GM19467 (cell line): ENCODE measurements around the gene KLHL25.
A peak's percentile ranks its signal among the peaks of the same experiment; 100 is the strongest.
"Not testable (repeated sequence)": the region's sequence is repeated elsewhere in the genome, so short reads cannot be mapped to it uniquely, and the experiment has no call there.

Source experiments
- ATAC-seq: cut with Tn5 transposase; IDR thresholded peaks from one replicate; pipeline ENCODE4 v1.9.1; 2021; ENCODE audit warnings: mild to moderate bottlenecking, moderate library complexity; ENCODE audit not compliant: unreplicated experiment

Gene KLHL25

GRCh38 chr15:85805420-85805819, 10.7 kb upstream of the KLHL25 start:
- ATAC-seq: no peak

- ATAC-seq: no peak
Observed at GRCh38 chr15:85804481-85805170, 9.9 kb upstream of the KLHL25 start.

- not testable (repeated sequence) for ATAC-seq
Observed at GRCh38 chr15:85802617-85803016, 7.9 kb upstream of the KLHL25 start.

GRCh38 chr15:85800478-85801123, 5.9 kb upstream of the KLHL25 start:
- no peak for ATAC-seq

GRCh38 chr15:85796371-85796770, 1.6 kb upstream of the KLHL25 start:
- not testable (repeated sequence) for ATAC-seq

GRCh38 chr15:85795337-85796305, 896 bp upstream of the KLHL25 start:
- ATAC-seq: no peak

- peak; percentile 33 for ATAC-seq
Observed at GRCh38 chr15:85793641-85794597, 806 bp downstream of the KLHL25 start.

GRCh38 chr15:85792912-85793590, 1.7 kb downstream of the KLHL25 start:
- no peak for ATAC-seq

GRCh38 chr15:85792102-85792731, 2.5 kb downstream of the KLHL25 start:
- ATAC-seq: no peak

GRCh38 chr15:85789496-85789875, 5.2 kb downstream of the KLHL25 start:
- ATAC-seq: no peak

GRCh38 chr15:85788771-85789495, 5.8 kb downstream of the KLHL25 start:
- no peak for ATAC-seq

GRCh38 chr15:85786781-85787114, 8.0 kb downstream of the KLHL25 start:
- ATAC-seq: no peak

GRCh38 chr15:85785887-85786780, 8.6 kb downstream of the KLHL25 start:
- ATAC-seq: no peak

- ATAC-seq: no peak
Observed at GRCh38 chr15:85782064-85782463, 12.7 kb downstream of the KLHL25 start.

- ATAC-seq: no peak
Observed at GRCh38 chr15:85781099-85781498, 13.6 kb downstream of the KLHL25 start.

GRCh38 chr15:85780225-85780985, 14.3 kb downstream of the KLHL25 start:
- ATAC-seq: no peak

GRCh38 chr15:85779249-85779648, 15.5 kb downstream of the KLHL25 start:
- ATAC-seq: no peak
